CD1c-positive myeloid dendritic cell (primary cell): Measurements from ENCODE around the gene ZNF664.
A peak's percentile ranks its signal among the peaks of the same experiment; 100 is the strongest.
"Not testable (repeated sequence)": the region's sequence is repeated elsewhere in the genome, so short reads cannot be mapped to it uniquely, and the experiment has no call there.

ENCODE experiments used
- DNase-seq: peaks from one replicate; pipeline ENCODE4 v3.0.0-alpha.2; 2016; ENCODE audit errors: extremely low spot score

The ZNF664 gene

DNA sequence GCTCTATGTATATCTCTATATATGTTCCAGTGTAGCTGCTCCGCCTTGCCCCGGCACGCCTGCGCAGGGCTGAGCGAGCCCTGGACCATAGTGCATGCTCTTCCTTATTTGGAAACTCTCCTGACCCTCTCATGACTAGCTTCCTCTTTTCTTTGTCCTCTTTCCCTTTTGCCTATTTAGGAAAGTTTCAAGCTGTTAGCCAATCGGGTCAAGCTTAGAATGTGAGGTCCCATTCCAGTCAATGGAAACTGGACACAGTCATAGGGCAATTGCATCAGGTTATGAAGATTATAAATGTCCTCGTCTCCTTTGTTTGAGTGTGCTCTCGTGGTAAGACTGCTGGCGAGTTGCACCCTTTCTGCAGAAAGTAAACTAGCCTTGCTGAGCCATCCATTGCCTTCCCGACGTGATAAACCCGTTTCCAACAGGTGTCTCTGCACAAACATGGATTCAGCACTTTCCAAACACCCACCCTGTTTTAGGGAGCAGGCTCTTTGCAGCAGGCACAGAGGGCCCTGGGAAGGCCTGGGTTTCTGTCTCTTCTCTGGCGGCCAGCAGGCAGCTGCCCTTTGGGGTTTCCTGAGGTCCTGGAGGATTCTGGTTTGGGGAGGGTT lies 31.3 kb upstream of the ZNF664 start:
- DNase-seq = peak; percentile 89

DNA sequence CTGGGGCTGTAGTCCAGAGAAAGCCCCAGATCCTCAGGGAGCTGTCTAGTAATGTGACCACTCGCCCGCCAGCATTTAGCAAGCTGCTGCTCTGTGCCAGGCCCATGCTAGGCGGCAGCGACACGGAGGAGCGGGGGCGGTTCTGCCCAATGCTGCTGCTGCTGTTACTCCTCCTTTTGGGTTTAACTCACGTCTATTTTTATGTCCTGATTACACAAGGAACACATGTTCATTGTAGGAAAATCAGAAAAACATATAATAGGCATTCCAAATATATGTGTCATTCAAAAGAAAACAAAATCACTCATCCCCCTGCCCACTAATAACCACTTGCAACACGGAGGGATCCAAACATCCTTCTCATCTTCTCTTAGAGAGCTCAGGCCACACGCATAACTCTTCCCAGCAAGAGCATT lies 30.8 kb upstream of the ZNF664 start:
- no peak for DNase-seq

DNA sequence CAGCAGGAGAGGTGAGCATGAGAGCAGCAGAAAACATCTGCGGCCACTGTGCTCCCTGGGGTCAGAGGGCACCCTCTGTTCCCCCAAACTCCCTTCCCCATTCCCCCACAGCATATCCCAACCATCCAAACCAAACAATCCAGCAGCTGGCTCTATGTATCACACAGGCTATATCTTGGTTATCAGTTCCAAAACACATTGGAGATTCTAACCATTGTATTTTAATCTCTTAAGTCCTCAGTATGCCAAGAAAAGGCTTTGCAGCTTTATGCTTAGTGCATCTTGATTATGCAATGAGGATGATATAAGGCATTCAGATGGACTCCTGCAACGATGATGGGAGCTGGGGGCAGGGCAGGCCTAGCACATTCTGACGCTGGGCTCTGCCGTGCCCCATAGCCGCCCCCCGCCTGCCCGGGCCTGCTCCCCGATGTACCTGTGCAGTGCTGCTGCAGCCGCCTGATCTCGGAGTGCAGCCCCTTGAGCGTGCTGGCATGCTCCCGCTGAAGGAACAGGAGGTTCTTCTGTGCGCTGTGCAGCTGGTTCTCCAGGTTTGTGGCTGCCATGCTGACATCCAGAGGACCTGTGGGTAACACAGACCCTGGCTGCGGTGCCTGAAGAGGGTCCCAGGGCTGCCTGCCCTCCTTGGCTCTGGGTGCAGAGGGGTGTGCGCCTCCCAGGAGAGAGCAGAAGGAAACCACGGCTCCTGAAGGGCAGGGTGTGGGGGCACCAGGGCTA lies 29.9 kb upstream of the ZNF664 start:
- no peak for DNase-seq

DNA sequence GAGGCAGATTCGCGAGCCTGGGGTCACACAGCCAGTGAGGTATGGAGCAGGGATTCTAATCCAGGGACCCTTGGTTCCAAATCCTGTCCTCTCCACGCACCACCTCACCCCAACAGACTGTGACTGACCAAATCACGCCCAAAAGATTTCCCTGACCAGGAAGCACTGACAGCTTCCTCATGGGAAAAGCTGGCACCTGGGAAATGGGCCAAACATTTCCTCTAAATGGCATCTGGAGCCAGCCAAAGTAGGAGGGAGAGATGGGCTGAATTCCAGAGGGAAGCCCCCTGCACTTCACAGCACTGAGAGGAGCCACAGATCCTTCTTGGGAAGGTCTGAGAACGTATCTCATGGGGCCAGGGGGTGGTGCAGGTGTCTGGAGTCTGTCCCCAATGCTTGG lies 29.2 kb upstream of the ZNF664 start:
- DNase-seq = no peak

DNA sequence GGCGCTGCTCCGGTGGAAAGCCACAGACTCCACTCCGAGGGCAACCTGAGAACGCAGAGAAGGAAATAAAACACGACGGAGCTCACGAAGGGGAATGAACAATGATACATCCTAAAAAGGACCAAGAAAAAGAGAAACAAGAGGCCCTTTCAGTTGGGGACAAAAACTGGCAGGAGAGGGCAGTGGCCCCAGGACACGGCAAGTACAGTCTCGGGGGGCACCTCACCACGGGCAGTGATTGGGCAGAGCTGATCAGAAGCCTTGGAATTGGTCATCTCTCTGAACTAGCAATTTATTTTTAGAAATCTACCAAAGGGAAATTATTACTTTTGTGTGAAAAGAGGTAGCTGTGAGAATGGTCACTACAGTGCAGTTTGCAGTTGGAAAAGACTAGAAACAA lies 28.3 kb upstream of the ZNF664 start:
- no peak for DNase-seq

DNA sequence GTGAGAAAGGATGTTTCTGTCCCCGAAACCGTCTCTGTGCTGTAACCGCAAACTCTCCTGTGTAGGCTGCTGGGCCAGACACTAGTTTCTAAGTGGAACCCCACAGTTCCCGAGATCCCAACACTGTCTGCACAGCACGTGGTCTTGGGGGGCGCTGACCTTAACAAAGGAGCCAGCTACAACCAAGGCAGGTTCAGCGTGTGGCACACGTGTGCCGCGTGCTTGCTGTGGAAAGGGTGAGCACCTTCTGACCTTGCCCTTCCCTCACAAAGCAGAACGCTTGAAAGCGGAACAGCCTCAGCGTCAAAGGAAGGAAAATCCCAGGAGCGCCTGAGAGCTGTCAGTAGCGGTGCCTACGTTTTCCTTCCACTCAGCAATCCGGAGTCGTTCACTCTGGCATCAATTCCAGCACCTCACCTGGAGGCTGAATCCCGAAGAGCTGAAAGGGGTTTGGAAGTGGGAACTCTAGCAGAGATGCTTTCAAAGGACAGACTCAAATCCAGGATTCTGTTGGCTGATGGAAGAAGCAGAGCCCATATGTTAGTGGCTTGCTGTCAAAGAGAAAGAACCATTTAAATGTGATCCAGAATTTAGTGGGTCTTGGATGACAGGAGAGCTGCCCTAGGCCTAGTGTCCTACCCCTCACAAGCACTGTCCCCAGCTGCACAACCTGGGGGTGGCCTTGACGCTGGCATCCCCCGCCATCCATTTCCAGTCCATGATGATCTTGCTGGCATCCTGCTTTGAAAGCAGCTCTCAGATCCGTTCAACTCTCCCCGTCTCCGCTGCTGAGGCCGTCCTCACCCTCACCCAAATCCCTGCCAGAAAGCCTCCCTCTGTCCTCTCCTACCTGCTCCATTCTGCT lies 27.5 kb upstream of the ZNF664 start:
- no peak for DNase-seq

DNA sequence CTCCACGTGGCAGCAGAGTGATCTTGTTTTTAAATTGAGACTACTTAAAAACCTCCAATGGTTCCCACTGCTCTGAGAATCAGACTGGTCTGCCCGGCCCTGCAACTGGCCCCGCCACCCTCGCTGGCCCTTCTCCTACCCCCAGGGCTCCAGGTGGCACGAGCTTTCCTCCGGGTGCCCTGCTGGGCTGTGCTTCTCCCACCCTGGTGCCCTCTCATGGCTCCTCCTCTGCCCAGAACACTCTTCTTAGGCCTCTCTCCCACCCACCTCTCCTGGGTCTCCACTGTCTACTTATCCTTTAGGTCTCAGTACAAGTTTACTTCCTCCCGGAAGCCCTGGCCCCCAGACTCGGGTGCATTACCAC lies 26.9 kb upstream of the ZNF664 start:
- DNase-seq = no peak

DNA sequence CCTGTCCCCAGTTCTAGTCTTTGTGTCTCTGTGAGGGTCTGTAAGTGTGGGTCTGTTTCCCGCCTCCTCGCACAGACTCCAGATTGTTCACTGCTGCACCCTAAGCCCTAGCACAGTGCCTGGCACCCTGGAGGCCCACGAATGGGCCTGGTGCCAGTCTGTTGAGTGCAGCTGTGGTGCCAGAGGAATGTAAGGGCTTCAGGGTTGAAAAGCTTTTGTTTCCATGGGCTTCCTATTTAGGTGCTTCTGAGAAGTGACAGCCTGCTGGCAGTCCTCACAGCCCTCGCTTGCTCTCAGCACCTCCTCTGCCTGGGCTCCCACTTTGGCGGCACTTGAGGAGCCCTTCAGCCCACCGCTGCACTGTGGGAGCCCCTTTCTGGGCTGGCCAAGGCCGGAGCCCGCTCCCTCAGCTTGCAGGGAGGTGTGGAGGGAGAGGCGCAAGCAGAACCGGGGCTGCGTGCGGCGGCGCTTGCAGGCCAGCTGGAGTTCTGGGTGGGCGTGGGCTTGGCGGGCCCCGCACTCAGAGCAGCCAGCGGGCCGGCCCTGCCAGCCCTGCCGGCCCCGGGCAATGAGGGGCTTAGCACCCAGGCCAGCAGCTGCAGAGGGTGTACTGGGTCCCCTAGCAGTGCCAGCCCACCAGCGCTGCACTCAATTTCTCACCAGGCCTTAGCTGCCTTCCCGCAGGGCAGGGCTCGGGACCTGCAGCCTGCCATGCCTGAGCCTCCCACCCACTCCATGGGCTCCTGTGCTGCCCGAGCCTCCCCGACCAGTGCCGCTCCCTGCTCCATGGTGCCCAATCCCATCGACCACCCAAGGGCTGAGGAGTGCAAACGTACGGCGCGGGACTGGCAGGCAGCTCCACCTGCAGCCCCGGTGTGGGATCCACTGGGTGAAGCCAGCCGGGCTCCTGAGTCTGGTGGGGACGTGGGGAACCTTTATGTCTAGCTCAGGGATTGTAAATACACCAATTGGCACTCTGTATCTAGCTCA lies 26.2 kb upstream of the ZNF664 start:
- not testable (repeated sequence) for DNase-seq

DNA sequence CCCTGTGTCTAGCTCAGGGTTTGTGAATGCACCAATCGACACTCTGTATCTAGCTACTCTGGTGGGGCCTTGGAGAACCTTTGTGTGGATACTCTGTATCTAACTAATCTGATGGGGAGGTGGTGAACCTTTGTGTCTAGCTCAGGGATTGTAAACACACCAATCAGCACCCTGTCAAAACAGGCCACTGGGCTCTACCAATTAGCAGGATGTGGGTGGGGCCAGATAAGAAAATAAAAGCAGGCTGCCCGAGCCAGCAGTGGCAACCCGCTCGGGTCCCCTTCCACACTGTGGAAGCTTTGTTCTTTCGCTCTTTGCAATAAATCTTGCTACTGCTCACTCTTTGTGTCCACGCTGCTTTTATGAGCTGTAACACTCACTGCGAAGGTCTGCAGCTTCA lies 25.5 kb upstream of the ZNF664 start:
- DNase-seq = not testable (repeated sequence)

DNA sequence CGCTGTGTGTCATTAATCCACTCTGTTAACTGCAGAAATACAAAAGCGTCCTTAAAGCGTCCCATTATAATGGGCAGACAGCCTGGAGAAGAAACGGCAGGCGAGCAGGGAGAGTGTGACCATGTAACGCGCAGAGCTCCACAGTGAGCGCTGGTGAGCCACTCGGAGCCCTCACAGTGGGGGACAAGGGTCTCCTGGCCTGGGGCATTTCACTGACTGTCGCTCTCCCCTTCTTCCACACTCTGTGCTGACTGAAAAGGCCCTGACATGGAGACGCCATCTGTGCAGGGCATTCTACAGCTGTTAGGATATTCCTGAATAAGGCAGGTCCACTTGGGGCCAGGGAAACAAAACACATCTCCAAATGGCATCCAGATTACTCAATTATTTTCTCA lies 24.6 kb upstream of the ZNF664 start:
- DNase-seq = no peak

DNA sequence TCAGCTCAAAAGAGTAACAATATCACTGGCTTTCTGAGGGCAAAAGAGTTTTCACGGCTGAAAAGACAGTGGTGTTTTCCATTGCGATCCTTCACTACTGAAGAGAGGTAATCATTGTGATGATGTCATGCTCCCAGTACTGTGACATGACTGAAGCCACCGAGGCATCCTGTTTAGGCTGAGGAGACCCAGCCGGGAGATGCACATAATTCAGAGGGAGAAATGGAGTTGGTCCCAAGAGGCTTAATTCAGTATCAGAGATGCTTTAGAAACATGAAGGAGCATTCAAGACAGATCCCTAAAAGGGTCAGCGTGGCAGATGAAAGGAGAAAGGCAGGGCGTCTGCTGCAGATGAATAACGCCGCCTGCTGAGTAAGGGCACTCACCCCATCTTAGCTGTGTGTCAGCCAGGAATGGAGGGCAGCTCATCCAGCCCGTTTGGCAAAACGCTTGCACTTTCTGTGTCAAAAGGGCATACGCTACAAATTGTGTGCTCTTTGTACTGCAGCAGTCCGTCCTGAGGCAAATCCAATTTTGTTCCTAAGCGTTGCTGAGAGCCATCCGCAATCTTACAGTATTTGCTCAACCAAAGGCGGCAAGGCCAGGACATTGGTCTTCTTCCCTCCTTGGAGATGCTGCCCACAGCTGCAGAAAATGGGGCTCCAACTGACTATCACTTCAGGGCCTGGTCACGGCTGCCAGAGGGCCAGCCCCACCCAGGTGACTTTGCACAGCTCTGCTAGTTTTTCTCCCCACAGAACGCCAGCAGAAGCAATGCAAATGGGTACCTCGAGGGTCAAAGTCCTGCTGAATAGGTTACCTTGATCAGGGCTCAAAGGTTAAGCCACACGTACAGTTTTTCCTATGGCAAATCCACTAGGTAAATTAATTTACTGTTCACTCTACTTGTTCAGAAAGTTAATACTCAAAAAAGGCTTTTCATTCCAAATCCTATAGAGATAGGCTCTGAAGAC lies 23.9 kb upstream of the ZNF664 start:
- no peak for DNase-seq

DNA sequence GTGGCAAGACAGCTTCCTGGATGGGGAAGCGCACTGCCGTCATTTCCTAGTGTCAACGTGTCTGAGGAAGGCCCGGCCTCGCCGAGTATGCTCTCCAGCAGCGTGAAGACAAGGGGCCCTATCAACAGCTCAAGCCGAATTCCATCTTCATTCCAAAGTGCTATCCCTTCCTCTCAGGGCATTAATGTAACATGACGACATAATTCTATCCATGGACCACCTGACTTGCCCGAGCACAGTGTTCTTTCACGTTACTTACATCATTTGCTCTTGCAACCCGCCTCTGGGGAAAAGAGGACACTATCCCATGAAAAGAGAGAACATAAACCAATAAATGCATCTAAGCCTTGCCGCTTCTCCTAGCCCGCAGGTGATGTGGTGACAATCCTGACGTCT lies 23.2 kb upstream of the ZNF664 start:
- no peak for DNase-seq

DNA sequence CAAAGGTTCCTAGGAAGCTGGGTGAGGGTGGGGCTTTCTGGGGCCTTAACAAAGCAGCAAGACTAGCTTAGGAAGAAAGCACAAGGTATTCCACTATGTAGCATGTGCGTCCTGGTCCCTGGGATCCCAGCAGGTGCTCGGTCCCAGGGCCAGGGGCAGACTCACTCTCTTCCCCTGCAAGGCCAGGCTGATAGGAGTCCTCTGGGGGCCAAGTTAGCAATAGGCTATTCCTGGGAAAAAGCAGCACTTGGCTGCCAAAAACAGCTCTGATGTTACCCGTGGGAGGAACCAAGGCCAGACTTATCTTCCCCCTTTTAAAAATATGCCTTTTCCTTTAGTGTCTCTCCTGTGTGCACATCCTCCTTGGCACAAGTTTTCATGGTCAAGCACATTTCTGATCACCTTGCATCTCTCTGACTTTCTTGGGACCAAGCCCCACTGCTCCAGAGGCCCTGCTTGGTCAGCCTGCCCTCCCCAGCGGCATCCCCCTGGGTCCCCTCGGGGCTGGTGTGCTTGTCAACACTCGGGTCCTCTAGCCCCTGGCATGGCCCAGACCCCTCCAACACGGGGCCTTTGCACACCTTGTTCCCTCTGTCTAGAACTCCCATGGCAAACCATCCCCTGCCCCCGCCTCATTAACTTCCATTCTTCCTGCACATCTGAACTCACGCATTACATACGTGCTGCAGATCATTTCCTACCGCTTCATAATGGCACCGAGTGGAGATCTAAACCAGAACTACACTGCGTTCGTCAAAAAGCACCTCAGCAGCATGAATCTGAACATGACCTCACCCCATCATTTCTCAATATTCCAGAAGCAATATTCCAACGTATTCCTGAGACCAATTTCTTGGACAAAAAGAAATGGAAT lies 22.3 kb upstream of the ZNF664 start:
- no peak for DNase-seq

DNA sequence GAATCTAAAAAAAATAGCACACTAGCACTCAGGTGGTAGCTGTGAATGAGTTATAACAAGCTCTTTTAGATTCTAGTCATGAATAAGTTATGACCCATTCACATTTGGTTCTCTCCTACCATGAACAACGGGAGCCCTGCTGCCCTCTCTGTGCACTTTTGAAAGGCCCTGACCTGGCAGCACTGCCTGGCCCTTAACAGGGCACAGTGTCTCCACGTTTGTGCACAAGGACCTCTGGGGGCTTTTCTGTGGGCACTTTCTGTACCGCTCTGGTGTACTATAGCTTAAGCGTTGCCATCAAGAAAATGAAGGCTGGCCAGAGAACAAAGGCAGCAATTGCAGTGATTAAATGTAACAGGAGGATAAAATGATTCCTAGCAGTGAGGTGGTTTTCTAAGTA lies 21.5 kb upstream of the ZNF664 start:
- no peak for DNase-seq

DNA sequence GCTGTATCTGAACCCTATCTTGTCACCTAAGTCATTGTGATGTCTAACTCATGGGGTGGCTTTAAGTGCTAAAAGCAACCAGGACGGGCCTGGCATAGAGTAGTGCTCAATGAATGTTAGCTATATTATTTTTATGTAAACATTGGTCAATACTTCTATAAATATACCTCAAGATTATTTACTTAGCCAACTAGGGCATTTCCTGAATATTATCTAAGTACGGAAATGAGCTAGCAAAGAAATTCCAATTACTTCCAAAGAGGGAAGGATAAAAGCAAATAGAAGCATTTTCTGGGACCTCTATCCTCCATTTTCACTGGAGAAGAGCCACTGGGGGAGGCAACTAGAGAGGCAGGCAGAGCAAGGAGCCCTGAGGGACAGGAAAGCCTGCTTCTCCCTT lies 21.0 kb upstream of the ZNF664 start:
- no peak for DNase-seq

DNA sequence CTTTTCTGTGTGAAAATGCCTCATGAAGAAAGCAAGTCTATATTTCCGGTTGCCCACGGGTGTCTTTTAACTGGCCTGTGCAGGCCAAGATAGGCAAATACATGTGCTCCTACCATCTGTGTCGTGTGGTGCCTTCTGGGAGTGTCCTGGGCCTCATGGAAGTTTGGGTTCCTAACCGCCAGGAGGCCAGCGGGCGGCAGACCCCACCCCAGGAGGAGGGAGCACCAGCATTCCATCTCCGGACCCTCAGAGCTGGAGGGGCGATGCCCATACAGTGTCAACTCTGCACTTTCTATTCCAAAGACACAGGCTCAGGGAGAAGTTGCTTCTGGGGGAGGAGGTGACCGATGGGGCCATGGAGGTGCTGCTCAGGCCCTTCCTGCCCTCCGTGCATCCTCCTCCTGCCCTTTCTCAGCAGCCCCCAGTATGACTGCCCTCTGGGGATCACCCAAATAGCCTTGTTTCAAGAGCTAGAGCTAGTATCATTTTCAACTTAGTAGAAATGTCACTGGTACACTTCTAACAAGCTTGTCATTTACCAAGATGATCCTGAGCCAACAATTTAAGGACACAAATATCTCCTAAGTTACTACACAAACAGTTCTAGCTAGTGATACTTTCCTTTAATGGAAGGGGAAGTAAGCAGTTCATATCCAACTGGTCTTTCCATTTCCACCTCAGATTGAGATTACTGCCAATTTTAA lies 18.2 kb upstream of the ZNF664 start:
- DNase-seq = no peak

DNA sequence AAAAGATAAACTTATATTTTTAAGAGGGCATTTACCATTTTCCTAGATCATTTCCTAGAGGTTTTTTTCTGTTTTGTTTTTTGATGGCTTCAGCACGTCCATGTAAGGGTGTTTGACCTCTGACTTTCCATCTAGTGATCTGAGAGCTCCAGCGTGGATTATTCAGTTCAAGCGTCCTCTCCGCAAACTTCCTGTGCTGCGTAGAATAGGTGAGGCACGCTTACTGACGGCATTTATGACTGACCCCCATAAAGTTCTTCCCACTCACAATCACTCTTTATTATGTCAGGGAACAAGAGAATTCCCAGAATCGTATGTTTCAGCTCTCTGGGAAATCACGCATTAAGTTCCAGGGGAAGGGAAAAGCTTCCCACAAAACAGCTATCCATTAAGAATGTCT lies 16.8 kb upstream of the ZNF664 start:
- no peak for DNase-seq

DNA sequence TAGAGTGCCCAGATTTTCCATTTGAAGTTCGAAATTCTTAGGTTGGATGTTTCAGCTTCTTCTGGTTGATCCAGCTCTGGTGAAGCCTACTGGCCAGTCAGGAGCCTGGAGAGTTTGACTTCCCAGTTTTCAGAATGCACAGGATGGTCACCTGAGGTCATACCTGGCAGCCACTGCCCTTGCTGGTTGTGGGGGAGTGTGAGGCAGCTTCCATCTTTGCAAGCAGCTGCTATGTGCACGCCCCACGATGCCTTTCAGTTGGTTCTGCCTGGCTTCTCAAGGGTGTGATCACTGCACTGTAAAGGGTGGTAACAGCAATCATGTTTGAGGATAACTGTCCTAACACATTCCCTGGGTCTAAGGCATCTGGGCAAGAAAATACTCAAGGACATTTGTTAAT lies 15.8 kb upstream of the ZNF664 start:
- DNase-seq = no peak

DNA sequence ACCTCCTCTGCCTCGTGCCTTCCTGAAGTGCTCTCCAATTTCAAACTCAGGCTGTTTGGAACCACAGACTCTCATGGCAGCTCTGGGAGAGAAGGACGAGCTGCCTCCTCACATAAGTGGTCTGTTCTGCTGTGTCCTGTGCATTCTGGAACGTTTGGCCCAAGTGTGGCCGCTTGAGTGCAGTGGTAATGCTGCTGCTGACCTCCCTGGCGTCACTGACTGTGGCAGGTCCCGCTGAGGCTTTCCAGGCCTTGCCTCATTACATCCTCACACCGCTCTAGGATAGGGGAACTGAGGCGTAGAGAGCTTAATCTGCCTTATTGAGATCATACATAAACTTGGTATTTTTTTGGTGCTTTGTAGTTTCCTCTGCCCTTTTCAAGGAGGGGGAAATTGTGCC lies 14.6 kb upstream of the ZNF664 start:
- DNase-seq = no peak
